ENCODE measurements around the gene LRRC36.

LRRC36 gene

DNA sequence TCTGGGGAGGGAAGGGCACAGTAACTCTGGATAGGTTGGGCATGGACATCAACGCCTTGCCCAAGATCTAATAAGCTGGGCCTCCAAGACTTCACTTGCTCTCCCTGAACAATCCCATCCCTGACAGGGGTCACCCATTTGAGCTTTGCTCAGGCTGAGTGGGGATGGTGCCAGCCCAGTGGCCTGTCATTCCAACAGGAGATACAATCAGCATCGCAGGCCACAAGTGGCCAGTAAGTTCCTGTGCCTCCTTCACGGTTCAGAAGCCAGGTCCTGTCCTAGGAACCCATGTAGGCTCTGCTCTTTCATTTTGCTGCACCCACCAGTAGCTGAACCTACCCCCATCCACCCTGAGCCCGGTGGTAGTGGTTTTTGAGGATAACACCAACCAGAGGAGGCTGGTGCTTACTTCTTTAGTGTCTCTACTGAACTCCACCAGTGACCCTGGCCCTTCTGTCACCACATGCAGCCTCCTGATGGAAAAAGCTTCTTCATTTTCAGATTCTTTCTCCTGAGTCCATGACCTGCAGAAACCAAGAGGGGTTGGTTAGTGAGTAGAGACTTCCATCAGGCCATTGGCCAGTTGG is 32.4 kb upstream of the LRRC36 start:
- no peak for DNase-seq (ENCODE audit: extremely low read depth in 1 of 2, low read depth in 1 of 2)

- no peak for DNase-seq (ENCODE audit: extremely low read depth in 1 of 2, low read depth in 1 of 2)
Measured at GRCh38 chr16:67294938-67295361, 31.7 kb upstream of the LRRC36 start.

- DNase-seq (ENCODE audit: extremely low read depth in 1 of 2, low read depth in 1 of 2) = no peak
Measured at GRCh38 chr16:67296420-67296819, 30.2 kb upstream of the LRRC36 start.

GRCh38 chr16:67298277-67298676 is 28.3 kb upstream of the LRRC36 start:
- DNase-seq (ENCODE audit: extremely low read depth in 1 of 2, low read depth in 1 of 2) = no peak

GRCh38 chr16:67299269-67299668 is 27.3 kb upstream of the LRRC36 start:
- no peak for DNase-seq (ENCODE audit: extremely low read depth in 1 of 2, low read depth in 1 of 2)

DNA sequence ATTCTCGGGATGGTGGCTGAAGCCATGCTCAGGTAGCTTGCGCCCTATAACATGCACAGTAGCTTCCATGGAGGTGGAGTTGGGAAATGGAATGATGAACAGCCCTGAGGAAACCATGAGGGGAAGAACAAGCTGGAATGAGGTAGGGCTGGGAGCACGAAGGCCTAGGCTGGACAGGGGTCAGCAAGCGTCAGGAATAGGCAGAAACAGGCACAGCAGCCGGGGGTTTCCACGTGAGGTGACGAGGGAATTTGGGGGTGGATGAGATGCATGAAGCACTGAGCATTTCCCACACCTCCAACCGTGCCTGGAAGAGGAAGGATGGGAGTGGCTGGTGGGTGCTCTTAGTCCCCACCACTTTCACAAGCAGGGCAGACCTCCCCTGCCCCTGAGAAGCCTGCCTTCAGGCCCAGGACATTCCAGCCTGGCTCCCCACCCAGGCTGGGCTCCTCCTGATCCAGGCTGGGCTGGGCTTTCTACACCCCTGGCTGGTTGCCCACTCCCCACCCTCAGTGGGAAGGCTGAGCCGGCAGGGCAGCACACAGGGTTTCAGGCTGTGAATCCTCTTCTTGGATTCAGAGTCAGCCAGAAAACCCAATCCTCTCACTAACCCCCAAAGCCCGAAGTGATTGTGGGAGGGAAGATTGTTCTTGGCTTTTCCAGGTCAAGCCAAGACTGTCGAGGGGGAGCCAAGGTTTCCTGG is 25.4 kb upstream of the LRRC36 start:
- DNase-seq (ENCODE audit: extremely low read depth in 1 of 2, low read depth in 1 of 2) = no peak

DNA sequence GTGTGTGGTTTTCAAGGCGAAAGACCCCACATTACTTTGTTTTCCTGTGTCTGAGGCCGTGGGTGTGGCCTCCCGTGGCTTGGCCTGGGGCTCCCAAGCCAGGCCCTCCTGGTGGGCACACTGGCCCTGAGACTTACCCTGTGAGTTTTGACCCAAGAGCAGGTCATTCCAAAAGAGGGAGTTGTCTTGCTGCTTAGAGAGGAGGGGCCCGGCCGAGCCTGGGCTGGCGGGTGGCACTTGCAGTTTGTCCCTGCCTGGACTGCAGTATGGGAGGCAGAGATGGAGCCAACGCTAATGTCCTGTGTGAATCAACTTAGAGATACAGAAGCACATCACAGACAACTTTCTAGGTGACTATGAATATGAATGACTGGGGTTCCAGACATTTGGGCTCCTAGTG is 24.5 kb upstream of the LRRC36 start:
- no peak for DNase-seq (ENCODE audit: extremely low read depth in 1 of 2, low read depth in 1 of 2)

GRCh38 chr16:67302970-67303369 is 23.6 kb upstream of the LRRC36 start:
- DNase-seq (ENCODE audit: extremely low read depth in 1 of 2, low read depth in 1 of 2) = no peak

GRCh38 chr16:67304020-67304419 is 22.6 kb upstream of the LRRC36 start:
- DNase-seq (ENCODE audit: extremely low read depth in 1 of 2, low read depth in 1 of 2) = no peak

GRCh38 chr16:67305216-67306071 is 21.2 kb upstream of the LRRC36 start:
- DNase-seq (ENCODE audit: extremely low read depth in 1 of 2, low read depth in 1 of 2) = no peak

DNA sequence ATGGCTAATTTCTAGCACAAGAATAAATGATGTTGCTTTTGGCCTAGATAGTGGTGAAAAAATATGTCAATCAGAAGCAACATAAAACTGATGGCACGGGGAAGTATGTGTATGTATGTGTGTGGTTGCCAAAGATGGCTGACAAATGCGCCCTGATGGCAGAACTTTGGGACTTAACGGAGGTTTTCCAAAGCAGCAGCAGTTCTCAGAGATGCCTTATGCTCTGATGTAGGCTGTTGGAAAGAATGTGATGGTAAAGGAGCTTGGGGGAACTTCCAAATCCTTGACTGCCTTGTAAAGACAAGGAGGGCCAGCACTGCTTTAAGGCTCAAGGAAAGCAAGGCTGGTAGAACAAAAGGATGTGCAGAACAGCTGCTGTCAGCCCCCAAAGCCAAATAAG is 16.1 kb upstream of the LRRC36 start:
- no peak for DNase-seq (ENCODE audit: extremely low read depth in 1 of 2, low read depth in 1 of 2)

- no peak for DNase-seq (ENCODE audit: extremely low read depth in 1 of 2, low read depth in 1 of 2)
Measured at GRCh38 chr16:67311607-67312488, 14.8 kb upstream of the LRRC36 start.

DNA sequence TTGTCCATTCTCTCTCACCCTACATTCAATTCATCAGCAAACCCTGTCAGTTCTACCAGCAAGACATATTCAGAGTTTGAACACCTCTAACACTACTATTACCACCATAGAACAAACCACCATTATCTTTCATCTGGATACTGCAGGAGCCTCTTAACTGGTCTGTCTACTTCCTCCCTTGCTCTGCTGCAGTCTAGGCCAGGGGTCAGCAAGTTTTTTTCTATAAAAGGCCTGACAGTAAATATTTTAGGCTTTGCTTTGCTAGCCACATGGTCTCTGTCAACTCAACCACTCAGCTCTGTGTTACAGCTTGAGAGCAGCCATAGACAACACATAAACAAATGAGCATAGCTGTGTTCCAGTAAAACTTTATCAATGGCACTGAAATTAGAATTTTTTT is 13.9 kb upstream of the LRRC36 start:
- no peak for DNase-seq (ENCODE audit: extremely low read depth in 1 of 2, low read depth in 1 of 2)

- DNase-seq (ENCODE audit: extremely low read depth in 1 of 2, low read depth in 1 of 2) = no peak
Measured at GRCh38 chr16:67317853-67318252, 8.8 kb upstream of the LRRC36 start.

DNA sequence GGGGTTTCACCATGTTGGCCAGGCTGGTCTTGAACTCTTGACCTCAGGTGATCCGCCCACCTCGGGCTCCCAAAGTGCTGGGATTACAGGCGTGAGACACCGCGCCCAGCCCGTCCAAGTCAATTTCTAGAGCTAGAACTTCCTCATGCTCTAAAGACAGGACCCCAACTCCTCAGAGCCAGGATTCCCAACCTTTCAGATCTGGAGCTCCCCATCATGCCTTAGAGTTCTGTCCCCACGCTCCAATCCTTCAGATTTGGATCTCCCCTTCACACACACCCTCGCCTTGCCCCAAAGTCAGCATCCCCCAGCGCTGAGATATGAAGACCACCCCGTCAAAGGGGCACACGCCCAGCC is 522 bp upstream of the LRRC36 start:
- no peak for DNase-seq (ENCODE audit: extremely low read depth in 1 of 2, low read depth in 1 of 2)

GRCh38 chr16:67327743-67328142 is 1.1 kb downstream of the LRRC36 start:
- no peak for DNase-seq (ENCODE audit: extremely low read depth in 1 of 2, low read depth in 1 of 2)

DNA sequence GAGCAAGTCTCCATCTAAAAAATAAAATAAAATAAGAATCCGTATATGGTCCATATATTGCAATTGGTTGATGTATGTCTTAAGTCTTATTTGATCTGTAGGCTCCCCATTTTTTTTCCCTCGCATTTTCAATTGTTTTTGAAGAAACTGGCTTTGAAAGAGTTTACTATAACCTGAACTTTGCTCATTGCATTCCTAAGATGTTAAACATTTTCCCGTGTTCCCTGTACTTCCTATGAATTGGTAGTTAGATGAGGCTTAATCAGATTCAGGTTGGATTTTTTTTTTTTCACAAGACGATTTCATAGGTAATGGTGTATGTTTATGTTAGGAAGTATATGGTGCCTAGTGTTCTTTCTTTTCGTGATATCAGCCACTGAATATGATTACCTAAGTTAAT is 3.3 kb downstream of the LRRC36 start:
- DNase-seq (ENCODE audit: extremely low read depth in 1 of 2, low read depth in 1 of 2) = no peak

- no peak for DNase-seq (ENCODE audit: extremely low read depth in 1 of 2, low read depth in 1 of 2)
Measured at GRCh38 chr16:67333315-67333714, 6.7 kb downstream of the LRRC36 start.

DNA sequence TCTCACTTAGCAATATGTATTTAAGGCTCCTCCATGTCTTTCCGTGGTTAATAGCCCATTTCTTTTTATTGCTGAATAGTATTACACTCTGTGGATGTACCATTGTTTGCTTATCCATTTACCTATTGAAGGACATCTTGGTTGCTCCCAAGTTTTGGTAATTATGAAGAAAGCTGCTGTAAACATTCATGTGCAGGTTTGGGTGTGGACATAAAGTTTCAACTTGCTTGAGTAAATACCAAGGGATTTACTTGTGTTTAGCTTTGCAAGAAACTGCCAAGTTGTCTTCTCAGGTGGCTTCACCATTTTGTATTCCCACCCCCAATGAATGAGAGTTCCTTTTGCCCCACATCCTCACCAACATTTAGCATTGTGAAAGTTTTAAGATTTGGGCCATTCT is 9.5 kb downstream of the LRRC36 start:
- DNase-seq (ENCODE audit: extremely low read depth in 1 of 2, low read depth in 1 of 2) = no peak

DNA sequence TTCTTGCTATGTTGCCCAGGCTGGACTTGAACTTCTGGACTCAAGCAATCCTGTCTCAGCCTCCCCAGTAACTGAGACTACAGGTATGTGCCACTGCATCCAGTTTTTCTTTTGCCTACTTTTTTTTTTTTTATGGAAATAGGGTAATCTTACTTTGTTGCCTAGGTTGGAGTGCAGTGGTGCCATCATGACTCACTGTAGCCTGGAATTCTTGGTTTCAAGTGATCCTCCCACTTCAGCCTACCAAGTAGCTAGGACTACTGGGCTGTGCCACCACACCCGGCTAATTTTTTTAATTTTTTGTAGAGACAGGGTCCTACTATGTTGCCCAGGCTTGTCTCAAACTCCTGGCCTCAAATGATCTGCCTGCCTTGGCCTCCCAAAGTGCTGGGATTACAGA is 10.0 kb downstream of the LRRC36 start:
- no peak for DNase-seq (ENCODE audit: extremely low read depth in 1 of 2, low read depth in 1 of 2)

GRCh38 chr16:67339453-67339852 is 12.8 kb downstream of the LRRC36 start:
- DNase-seq (ENCODE audit: extremely low read depth in 1 of 2, low read depth in 1 of 2) = no peak
